ENCODE measurements around the gene LTBR.

Gene LTBR

GRCh38 chr12:6346942-6347341 is 37.0 kb upstream of the LTBR start:
- no peak for DNase-seq (ENCODE audit: low read depth in 2 of 2)

GRCh38 chr12:6347367-6348338 is 36.3 kb upstream of the LTBR start:
- DNase-seq (ENCODE audit: low read depth in 2 of 2), result no peak

- DNase-seq (ENCODE audit: low read depth in 2 of 2), result no peak
These were observed 32.3 kb upstream of the LTBR start for GRCh38 chr12:6351622-6352021.

- DNase-seq (ENCODE audit: low read depth in 2 of 2), result no peak
These were observed 31.5 kb upstream of the LTBR start for GRCh38 chr12:6352193-6353173.

- DNase-seq (ENCODE audit: low read depth in 2 of 2), result no peak
These were observed 29.2 kb upstream of the LTBR start for GRCh38 chr12:6354495-6355393.

- no peak for DNase-seq (ENCODE audit: low read depth in 2 of 2)
These were observed 28.2 kb upstream of the LTBR start for GRCh38 chr12:6355491-6356373.

- no peak for DNase-seq (ENCODE audit: low read depth in 2 of 2)
These were observed 27.6 kb upstream of the LTBR start for GRCh38 chr12:6356374-6356820.

- no peak for DNase-seq (ENCODE audit: low read depth in 2 of 2)
These were observed 25.1 kb upstream of the LTBR start for GRCh38 chr12:6358881-6359280.

GRCh38 chr12:6360080-6360571 is 23.8 kb upstream of the LTBR start:
- DNase-seq (ENCODE audit: low read depth in 2 of 2), result no peak

GRCh38 chr12:6360578-6361490 is 23.1 kb upstream of the LTBR start:
- no peak for DNase-seq (ENCODE audit: low read depth in 2 of 2)

- DNase-seq (ENCODE audit: low read depth in 2 of 2), result no peak
These were observed 22.1 kb upstream of the LTBR start for GRCh38 chr12:6361834-6362233.

- no peak for DNase-seq (ENCODE audit: low read depth in 2 of 2)
These were observed 21.6 kb upstream of the LTBR start for GRCh38 chr12:6362403-6362802.

- no peak for DNase-seq (ENCODE audit: low read depth in 2 of 2)
These were observed 21.0 kb upstream of the LTBR start for GRCh38 chr12:6363010-6363329.

GRCh38 chr12:6363330-6364043 is 20.5 kb upstream of the LTBR start:
- peak in 1 of 2 donors; percentile 43 for DNase-seq (ENCODE audit: low read depth in 2 of 2)

- no peak for DNase-seq (ENCODE audit: low read depth in 2 of 2)
These were observed 20.0 kb upstream of the LTBR start for GRCh38 chr12:6364044-6364374.

- peak in 1 of 2 donors; percentile 14 for DNase-seq (ENCODE audit: low read depth in 2 of 2)
These were observed 16.6 kb upstream of the LTBR start for GRCh38 chr12:6367065-6367968.
